ENCODE data around the gene MRPL52. TPM values are rescaled to one million over a fixed set of nuclear protein-coding genes. Genes with fewer than 3 reads are reported as not detected.

MRPL52 gene
- total RNA-seq, 1 donor from 2014 or later: 74.4 TPM

DNA sequence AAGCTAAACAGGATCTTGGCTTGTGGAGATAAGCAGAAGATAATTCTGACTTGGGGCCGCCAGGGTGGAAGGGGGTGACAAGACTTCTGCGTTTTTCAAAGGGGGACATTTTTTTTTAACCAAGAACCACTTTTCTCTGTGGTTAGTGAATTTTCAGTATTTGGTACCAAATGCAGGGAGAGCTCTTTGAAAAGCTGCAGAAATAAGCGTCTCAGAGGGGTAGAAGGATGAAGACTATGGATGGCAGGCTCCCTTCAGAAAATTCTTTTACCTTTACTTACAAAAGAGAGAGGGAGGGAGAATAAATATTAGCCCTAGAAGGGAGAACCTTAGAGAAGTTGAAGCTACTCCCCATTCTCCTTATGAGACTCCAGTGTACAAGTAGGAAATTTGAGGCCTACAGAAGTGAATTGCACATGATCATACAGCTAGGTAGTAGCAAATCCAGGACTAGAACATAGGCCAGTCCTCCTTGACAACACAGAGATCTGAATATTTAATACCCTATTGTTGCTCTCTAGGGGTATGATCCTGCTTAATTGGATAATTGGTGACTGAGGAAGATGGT is 840 bp downstream of the MRPL52 start:
- Mint-ChIP-seq H3K36me3 (peaks cover 10% of the 10 kb centered on the region), H3K4me3 (peak overlapping the region; percentile 96), H3K9me3 (no peaks in the 10 kb centered on the region), H3K27me3 (ENCODE audit: low read depth) (no peaks in the 10 kb centered on the region), H3K27ac (peak overlapping the region; percentile 91), H3K4me1 (peaks cover 19% of the 10 kb centered on the region)
- DNase-seq (ENCODE audit: low spot score in 2 of 2, unreplicated experiment in 2 of 2): no peak
- TF ChIP-seq, protein P1, sequence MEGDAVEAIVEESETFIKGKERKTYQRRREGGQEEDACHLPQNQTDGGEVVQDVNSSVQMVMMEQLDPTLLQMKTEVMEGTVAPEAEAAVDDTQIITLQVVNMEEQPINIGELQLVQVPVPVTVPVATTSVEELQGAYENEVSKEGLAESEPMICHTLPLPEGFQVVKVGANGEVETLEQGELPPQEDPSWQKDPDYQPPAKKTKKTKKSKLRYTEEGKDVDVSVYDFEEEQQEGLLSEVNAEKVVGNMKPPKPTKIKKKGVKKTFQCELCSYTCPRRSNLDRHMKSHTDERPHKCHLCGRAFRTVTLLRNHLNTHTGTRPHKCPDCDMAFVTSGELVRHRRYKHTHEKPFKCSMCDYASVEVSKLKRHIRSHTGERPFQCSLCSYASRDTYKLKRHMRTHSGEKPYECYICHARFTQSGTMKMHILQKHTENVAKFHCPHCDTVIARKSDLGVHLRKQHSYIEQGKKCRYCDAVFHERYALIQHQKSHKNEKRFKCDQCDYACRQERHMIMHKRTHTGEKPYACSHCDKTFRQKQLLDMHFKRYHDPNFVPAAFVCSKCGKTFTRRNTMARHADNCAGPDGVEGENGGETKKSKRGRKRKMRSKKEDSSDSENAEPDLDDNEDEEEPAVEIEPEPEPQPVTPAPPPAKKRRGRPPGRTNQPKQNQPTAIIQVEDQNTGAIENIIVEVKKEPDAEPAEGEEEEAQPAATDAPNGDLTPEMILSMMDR (IDR thresholded peaks at IDR 0.05; ENCODE audit: unreplicated experiment): no peak

DNA sequence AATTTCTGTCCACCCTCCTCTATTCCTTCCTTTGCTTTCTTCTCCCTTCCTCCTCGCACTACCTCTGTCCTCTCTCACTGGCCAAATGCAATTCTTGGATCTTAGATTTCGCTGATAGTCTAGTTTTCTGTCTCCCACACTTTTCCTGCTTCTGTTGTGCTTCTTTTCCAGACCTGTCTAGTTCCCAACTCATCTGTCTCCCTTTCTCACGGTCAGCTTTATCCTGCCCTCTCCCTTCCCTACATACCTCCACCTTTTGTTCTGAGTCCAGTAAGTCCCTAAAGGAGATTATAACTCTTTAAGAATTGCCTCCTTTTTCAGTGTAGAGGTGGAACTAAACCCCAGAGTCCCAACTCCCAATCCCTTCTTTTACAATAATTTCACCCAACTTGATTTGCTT is 5.8 kb downstream of the MRPL52 start:
- H3K27ac Mint-ChIP-seq: peak overlapping the region; percentile 98

DNA sequence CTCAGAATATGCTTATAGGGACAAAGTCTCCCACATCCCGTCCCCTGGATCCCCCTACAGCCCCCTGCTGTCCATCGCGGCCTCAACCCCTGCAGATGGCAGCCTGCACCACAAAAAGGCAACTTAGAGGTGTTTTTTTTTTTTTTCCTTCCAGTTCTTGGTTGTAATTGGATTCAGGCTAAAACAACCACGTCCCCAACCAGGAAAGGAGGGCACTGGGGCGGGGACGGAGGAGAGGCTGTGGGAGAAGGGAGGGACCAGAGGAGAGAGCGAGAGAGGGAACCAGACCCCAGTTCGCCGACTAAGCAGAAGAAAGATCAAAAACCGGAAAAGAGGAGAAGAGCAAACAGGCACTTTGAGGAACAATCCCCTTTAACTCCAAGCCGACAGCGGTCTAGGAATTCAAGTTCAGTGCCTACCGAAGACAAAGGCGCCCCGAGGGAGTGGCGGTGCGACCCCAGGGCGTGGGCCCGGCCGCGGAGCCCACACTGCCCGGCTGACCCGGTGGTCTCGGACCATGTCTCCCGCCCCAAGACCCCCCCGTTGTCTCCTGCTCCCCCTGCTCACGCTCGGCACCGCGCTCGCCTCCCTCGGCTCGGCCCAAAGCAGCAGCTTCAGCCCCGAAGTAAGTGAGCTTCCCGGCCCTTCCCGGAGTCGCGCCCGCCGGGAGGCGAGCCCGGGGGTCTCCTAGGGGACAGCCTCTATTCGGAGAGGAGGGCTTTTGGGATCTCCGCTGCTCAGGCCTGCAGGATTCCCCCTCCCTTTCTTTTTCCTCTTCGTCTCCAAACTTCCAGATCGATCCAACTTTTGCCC is 6.8 kb downstream of the MRPL52 start, which contains the start of gene MMP14:
MMP14 (plus strand) TSS at position 285 of the 813 bp plus-strand sequence; CDS start at position 518, 233 bp downstream.
- peak within 1 kb of the TSS; percentile 98 for H3K27ac Mint-ChIP-seq
- DNase-seq (ENCODE audit: low spot score in 2 of 2, unreplicated experiment in 2 of 2): peak in 1 of 2 experiments; percentile 66
- peaks cover 35% of the 10 kb centered on the region for H3K4me1 Mint-ChIP-seq
- no peaks in the 10 kb centered on the region for H3K27me3 Mint-ChIP-seq (ENCODE audit: low read depth)
- TF ChIP-seq, protein P1 (IDR thresholded peaks at IDR 0.05; ENCODE audit: unreplicated experiment): no peak
- peaks cover 13% of the 10 kb centered on the region for H3K36me3 Mint-ChIP-seq
- peak within 1 kb of the TSS; percentile 98 for H3K4me3 Mint-ChIP-seq
- H3K9me3 Mint-ChIP-seq: no peaks in the 10 kb centered on the region

More for the DNA sequence above, 5.8 kb downstream of the MRPL52 start:
- Mint-ChIP-seq H3K27me3 (ENCODE audit: low read depth) (no peaks in the 10 kb centered on the region), H3K4me3 (peak overlapping the region; percentile 98), H3K9me3 (no peaks in the 10 kb centered on the region), H3K36me3 (peaks cover 10% of the 10 kb centered on the region), H3K4me1 (peaks cover 38% of the 10 kb centered on the region)
- TF ChIP-seq, protein P1 (IDR thresholded peaks at IDR 0.05; ENCODE audit: unreplicated experiment): no peak
- no peak for DNase-seq (ENCODE audit: low spot score in 2 of 2, unreplicated experiment in 2 of 2)

DNA sequence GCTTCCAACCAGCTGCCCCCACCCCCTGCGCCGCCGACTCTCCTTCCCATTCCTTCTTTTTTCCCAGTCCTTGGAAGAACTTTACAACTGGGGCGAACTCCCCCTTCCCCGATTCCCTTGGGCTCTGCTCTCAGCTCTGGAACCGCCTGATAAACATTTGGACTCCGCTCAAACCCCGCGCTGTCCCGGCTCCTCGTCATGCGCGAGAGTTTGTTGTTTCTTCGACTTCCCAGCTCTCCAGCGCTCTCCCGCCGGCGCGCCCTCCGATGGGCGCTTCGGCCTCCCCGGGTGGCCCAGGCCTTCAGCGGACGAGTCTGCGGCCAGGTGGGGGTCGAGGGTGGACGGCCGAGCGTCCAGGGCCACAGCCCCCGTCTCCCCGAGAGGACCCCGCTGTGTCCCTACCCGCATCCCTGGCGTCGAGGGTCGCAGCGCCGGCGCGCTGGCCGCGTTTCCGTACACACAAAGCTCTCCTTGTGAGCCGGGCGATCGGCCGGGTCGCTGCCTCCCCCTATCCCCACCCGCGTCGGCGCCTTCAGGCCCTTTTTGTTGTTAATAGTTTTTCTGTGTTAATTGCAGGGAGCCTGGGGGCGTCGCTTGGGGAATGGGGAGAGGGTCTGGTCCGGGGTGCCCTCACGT is 7.5 kb downstream of the MRPL52 start:
- H3K36me3 Mint-ChIP-seq: peaks cover 17% of the 10 kb centered on the region
- peaks cover 34% of the 10 kb centered on the region for H3K4me1 Mint-ChIP-seq
- peak overlapping the region; percentile 98 for H3K27ac Mint-ChIP-seq
- DNase-seq (ENCODE audit: low spot score in 2 of 2, unreplicated experiment in 2 of 2): peak in 1 of 2 experiments; percentile 73
- TF ChIP-seq, protein P1 (IDR thresholded peaks at IDR 0.05; ENCODE audit: unreplicated experiment): no peak
- H3K27me3 Mint-ChIP-seq (ENCODE audit: low read depth): no peaks in the 10 kb centered on the region
- H3K4me3 Mint-ChIP-seq: peak overlapping the region; percentile 98
- no peaks in the 10 kb centered on the region for H3K9me3 Mint-ChIP-seq

DNA sequence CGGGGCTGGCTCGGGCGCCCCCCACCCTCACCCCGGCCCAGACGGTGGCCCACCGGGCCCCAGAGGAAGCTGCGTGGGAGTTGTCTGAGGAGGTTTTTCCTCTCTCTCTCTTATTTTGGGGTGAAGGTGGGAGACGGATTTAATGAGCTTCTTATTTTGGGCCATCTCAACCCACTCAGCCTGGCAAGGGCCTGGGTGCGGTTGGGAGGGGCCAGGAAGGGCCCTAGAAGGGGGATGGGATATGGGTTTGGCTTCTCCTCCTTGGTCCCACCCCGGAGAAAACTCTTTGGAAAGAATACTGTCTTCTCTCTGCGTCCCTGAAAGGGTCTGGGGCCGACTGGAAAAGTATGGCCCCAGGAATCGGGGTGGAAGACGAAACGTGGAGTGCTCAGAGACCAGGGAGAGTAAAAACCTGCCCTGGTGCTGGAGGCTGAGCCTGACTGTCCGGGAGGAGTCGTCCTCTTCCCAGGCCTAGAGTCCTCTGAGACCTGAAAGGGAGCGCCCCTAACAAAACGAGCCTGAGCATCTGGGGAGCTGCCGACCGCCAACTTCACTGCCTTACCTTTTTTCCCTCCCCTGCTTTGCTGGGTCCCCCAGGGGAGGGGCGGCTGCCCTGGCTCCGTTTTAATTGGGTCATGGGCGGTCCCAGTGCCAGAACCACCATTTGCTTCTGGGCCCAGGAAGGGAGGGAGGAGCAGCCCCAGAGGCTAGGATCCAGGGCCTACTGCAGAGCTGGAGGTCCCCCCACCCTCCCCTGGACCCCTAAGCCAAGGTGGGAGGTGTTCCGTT is 8.3 kb downstream of the MRPL52 start:
- Mint-ChIP-seq H3K27ac (peak overlapping the region; percentile 98), H3K27me3 (ENCODE audit: low read depth) (no peaks in the 10 kb centered on the region), H3K9me3 (no peaks in the 10 kb centered on the region), H3K4me3 (peak overlapping the region; percentile 98), H3K4me1 (peaks cover 34% of the 10 kb centered on the region), H3K36me3 (peaks cover 23% of the 10 kb centered on the region)
- no peak for DNase-seq (ENCODE audit: low spot score in 2 of 2, unreplicated experiment in 2 of 2)
- TF ChIP-seq, protein P1 (IDR thresholded peaks at IDR 0.05; ENCODE audit: unreplicated experiment): no peak

Measured in mesothelial cell of epicardium (in vitro differentiated cells).